GM15510 (cell line): ENCODE data around the gene OR52H1.

Experiments
- POLR2A ChIP-seq: IDR thresholded peaks from 3 replicates; pipeline ENCODE4 v1.6.1; 2011; ENCODE audit warnings: borderline replicate concordance; ENCODE audit not compliant: insufficient read length; ENCODE audit errors: extremely low read depth

The OR52H1 gene

GRCh38 chr11:5550440-5551095 lies 2.2 kb upstream of the OR52H1 start:
- no peak for TF ChIP-seq POLR2A

GRCh38 chr11:5547982-5548381 lies 358 bp downstream of the OR52H1 start:
- no peak for TF ChIP-seq POLR2A

DNA sequence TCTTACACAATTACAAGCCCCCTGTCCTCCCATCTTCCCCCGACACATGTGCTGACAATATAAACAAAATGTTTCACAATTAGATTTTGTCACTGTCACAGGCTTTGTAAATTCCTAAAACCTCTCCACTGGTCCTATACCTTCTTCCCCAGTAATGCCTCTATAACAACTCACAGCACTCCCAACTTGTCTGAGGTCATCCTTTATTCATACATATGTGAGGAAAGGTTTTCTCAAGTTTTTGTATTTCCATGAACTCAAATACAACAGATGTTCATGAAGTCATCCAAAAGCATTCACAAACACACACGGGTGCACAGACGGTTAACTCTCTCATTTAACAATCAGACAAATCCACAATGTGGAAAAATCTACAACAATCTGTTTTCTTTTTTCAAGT lies 1.9 kb downstream of the OR52H1 start:
- no peak for TF ChIP-seq POLR2A

DNA sequence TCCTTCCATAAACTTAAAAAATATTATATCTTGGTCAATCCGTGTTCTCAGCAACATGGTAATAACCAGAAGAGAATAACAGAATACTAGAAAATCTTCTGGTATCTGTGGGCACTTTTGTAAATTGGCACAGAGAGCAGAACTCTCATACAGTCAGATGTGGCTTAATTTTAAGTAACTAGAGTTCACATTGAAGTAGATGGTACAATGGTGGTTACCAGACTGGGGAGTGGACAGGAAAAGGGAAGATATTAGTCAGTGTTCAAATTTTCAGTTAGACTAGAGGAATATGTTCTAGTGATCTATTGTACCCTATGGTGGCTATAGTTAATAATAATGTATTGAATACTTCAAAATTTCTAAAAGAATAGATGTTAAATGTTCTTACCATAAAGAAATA lies 6.9 kb downstream of the OR52H1 start:
- no peak for TF ChIP-seq POLR2A

DNA sequence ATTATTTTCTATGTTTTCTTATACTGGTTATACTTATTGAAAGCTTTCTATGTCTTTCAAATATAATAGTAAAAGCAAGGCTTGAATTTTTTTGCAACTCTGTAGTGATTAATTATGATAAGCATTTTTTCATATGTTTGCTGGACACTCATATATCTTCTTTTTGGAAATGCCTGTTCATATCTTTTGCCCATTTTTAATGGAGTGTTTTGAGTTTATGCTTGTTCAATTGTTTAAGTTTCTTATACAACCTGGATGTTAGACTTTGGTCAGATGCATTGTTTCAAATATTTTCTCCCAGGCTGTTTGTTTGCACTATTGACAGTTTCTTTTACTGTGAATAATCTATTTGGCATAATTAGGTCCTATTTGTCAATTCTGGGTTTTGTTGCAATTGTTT lies 11.9 kb downstream of the OR52H1 start:
- TF ChIP-seq POLR2A: no peak

- no peak for TF ChIP-seq POLR2A
Measured at GRCh38 chr11:5534046-5534445, 14.3 kb downstream of the OR52H1 start.

DNA sequence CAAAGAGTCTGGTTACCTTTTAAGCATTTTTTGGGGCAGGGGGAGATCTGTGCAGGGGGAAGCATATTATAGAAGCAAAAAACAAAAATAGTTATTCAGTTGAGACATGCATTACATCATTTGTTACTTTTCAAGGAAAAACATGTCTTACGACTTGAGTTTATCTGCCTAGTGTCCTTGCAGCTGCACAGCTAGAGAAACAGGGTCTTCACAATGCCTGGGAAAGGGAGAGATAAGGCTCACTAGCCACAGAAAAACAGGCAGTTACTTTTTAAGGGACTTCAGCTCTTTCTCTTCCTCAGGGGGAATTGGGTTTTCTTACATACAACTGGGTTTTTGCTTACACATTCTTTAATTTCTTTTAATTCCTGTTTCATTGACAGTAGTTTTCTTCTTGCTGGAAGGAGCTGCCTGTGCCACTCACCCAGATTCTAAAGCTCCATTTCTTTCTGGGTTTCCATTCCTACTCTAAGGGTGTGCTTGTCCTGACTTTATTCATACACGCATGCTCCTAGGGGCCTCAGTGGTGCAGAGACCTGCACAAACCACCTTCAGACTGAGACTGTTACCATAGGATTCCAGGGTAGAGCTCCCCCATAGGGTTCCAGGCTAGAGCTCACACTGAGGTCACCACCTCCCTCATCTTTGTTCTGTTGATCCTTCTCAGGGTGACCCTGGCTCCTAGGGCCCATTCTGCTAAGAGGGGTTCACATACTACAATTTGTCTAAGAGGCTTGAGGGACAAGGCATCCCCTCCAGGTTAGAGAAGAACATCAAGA lies 17.1 kb downstream of the OR52H1 start:
- TF ChIP-seq POLR2A: no peak

DNA sequence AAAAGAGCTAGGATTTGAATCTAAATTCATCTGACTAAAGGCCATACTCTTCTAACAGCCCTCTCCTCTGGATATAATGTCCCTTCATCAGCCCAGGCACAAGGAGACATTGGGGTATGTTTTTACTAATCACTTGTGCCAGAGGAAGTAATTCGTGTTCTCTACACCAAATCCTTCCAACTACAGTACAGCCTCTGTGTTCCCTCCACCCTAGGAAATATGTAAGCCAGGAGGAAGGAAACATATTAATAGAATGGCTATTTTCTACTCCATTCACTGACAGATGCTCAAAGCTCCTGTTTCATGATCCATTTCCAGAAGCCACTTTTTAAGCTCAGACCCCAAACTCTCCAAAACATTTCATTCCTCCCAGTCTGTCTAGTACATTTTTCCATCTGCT lies 19.8 kb downstream of the OR52H1 start:
- TF ChIP-seq POLR2A: no peak

DNA sequence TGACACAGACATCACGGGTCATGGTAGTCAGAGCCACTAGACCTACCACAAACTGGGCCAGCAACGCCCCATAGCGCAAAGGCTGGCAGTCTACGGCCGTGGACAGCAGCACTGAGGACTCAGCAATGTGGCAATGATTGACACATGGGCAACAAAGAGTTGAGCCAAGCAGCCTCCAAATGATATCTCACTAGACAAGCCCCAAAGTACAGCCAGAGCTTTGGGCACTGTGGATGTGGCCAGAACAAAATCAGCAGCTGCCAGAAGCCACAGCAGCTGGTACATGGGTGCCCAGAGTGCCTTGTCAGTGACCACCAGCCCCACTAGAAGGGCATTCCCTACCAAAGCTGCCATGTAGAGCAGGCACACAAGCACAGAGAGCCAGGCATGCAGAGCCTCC lies 20.6 kb downstream of the OR52H1 start:
- TF ChIP-seq POLR2A: no peak

GRCh38 chr11:5524756-5525155 lies 23.6 kb downstream of the OR52H1 start:
- no peak for TF ChIP-seq POLR2A

DNA sequence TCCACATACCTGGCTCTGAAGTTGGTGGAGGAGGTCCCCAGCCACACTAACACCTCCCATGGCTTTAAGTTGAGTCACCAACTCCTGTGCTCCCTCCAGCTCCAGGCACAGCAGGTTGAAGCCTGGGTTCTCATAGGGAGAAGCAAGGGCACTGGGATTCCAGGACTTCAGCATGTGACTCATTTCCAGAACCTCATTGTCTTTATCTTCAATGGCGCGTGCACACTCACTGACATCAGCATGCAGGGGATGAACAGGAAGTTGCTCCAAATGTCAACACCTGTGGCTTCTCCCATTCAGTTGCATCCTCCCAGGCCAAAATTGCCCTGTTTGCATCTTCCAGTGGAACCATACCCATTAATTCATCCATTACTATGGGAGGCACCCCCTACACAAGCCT lies 26.0 kb downstream of the OR52H1 start:
- no peak for TF ChIP-seq POLR2A

- TF ChIP-seq POLR2A: no peak
Measured at GRCh38 chr11:5521540-5521939, 26.8 kb downstream of the OR52H1 start.

DNA sequence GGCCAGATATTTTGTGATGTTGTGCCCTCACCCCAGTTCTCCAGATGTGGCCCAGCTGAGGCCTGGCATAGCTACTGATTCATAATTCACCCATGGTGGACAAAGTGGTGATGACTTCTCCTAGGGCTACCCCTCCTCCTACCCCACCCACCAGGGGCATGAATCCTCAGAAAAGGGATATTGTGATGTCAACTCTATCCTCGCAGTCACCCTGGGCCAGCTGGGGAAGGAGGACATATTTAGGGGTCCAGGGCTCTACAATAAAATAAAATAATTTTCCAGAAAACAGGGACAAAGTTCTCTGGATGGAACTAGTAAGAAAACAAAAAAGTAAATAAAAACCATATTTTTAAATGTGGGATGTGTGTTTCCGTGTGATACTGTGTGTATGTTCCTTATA lies 31.7 kb downstream of the OR52H1 start, which contains the start of gene UBQLNL:
Gene UBQLNL, minus strand, starts transcription at position 101 of the 400 bp plus-strand sequence. CDS start 258 bp downstream, outside the sequence.
- no peak for TF ChIP-seq POLR2A

- no peak for TF ChIP-seq POLR2A
Measured at GRCh38 chr11:5514841-5515240, 33.5 kb downstream of the OR52H1 start.

DNA sequence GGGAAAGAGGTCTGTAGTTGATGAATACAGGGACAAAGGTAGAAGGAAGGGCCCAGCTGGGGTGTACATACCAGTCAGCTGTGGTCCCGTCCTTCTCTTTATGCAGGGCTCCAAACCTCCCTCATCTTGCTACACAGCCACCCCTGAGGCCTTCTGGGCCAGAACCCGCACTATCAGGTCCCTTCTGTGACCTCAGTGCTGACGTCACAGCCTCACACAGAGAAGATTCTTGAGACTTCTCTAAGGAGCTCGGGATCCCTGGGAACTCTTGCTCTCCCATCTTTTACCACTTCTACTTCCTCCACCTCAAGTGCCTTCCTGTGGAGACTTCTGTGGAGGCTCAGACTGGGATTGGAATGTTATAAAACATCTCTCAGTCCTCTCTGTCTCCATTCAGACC lies 38.5 kb downstream of the OR52H1 start, which contains the start of gene UBQLN3:
Gene UBQLN3, minus strand, starts transcription at position 155 of the 400 bp plus-strand sequence. CDS start 399 bp downstream, outside the sequence.
- TF ChIP-seq POLR2A: no peak

DNA sequence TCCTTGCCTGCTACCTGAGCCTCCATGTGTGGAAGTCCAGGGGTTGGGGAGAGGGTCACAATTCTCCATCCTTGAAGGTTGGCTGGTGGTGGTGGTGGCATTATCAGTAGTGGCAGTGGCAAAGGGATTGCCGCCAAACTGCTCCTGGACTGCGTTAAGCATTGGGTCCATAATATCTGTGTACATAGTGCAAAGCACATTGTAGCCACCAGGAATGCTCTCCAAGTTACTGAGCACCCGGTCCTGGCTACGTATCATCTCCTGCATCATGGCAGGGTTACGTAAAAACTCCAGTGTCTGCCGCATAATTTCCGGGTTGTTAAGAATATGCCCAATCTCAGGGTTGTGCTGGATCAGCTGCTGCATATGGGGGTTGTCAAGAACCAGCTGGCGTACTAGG lies 39.7 kb downstream of the OR52H1 start:
- no peak for TF ChIP-seq POLR2A
